Activated CD4-positive, alpha-beta T cell treated with anti-CD3 and anti-CD28 coated beads, Interleukin-2, amount 10 ng/mL, durations not matched to agents 7 days and 5 days (primary cell): ENCODE data around the gene DHX35. TPM values are rescaled to one million over a fixed set of nuclear protein-coding genes. Genes with fewer than 3 reads are reported as not detected.

Experiments used
- CTCF ChIA-PET: fragments of 350-600 bp; sonication (Branson Sonifier 250); formaldehyde crosslinking; loops from one replicate; lab custom pipeline; 2021; ENCODE audit warnings: antibody characterized with exemption; lab: Charles Lee
- POLR2A ChIA-PET: fragments of 350-600 bp; sonication (Branson Sonifier 250); formaldehyde crosslinking; loops from one replicate; lab custom pipeline; 2021; ENCODE audit warnings: antibody characterized with exemption; lab: Charles Lee
- DNase-seq: peaks from one replicate; pipeline ENCODE4 v3.0.0-alpha.2; 2020
- H3K27ac Mint-ChIP-seq: one replicate; pipeline ENCODE4 v1.8.0; 2021; ENCODE audit warnings: mild to moderate bottlenecking, moderate library complexity, mixed read lengths
- H3K27me3 Mint-ChIP-seq: one replicate; pipeline ENCODE4 v1.8.0; 2021; ENCODE audit warnings: mixed read lengths
- H3K36me3 Mint-ChIP-seq: one replicate; pipeline ENCODE4 v1.8.0; 2021; ENCODE audit warnings: low read depth, mixed read lengths
- H3K4me1 Mint-ChIP-seq: one replicate; pipeline ENCODE4 v1.8.0; 2021; ENCODE audit warnings: mixed read lengths
- H3K4me3 Mint-ChIP-seq: one replicate; pipeline ENCODE4 v1.8.0; 2021; ENCODE audit warnings: mild to moderate bottlenecking, moderate library complexity, mixed read lengths
- H3K9me3 Mint-ChIP-seq: one replicate; pipeline ENCODE4 v1.8.0; 2021; ENCODE audit warnings: mixed read lengths
- total RNA-seq, 2 experiments: library from RNA; stranded (reverse); gene quantifications; one replicate each; pipeline ENCODE4 v1.2.3, GENCODE V29; 2021

Gene DHX35
- total RNA-seq, 2 experiments from 2014 or later = 8.8 to 10.3 TPM

DNA sequence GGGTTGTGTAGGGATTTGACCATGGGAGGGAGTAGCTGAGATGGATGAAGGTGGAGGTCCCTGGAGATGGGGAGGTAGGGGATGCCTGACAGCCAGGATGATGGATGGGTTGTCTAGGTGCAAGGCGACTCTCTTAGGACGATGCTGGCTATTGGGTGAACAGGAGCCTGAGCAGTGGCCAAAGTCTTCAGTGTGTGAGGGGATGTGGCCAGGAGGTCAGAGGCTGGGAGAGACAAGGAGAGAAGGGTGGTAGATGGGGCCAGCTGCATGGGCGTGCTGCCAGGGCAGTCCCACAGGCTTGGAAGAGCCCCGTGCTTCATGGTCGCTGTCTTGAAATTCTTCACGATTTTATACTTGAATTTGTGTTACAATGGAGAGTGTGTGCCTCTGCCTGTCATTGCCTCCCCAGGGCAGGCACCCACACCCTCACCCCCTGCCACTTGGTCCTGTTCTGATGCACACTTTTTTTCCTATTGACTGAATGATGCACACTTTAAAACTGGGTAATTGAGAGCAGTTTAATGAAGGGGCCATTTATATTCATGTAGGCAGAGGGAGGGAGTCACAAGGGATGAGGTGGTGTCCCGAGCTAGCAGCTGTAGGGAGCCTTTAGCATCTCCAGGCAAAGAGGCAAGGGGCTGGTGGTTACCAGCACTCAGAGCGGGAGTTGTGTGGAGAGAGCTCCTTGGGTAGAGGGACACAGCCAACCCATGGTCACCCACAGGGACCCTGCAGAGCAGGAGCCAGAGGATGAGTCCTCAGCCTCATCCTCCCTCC lies 120.7 kb downstream of the DHX35 start:
- no peak overlapping the region for H3K4me3 Mint-ChIP-seq
- ChIA-PET CTCF (interaction anchor here (1.0 to 4.6 kb wide), 2 partner anchors 10 to 34 kb away, joined by 3 to 32 read pairs; no protein-coding TSS in a partner anchor), POLR2A (no interaction called here)
- H3K4me1 Mint-ChIP-seq = peaks cover 6% of the 10 kb centered on the region
- DNase-seq = no peak
- peaks cover 20% of the 10 kb centered on the region for H3K27me3 Mint-ChIP-seq
- no peak overlapping the region for H3K27ac Mint-ChIP-seq
- no peaks in the 10 kb centered on the region for H3K36me3 Mint-ChIP-seq
- H3K9me3 Mint-ChIP-seq = no peaks in the 10 kb centered on the region

DNA sequence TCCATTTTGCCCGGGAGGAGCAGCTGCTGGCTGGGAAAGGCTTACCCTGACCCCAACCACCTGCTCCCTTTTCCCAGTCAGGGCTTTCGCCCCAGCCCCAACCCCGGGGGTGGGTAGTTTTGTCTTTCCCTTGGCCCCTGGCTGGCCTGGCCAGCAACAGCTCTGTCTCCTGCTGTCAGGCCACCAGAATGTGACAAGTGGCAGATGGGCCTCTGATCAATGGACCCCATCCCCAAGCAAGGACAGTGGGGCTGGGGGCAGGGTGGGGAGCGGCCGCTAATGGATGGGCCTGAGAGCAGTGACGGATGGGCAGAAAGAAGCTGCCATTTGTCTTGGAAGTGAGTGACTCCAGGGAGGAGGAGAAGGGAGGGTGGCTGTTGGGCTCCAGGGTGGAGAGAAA lies 121.6 kb downstream of the DHX35 start:
- Mint-ChIP-seq H3K36me3 (no peaks in the 10 kb centered on the region), H3K9me3 (peaks cover 2% of the 10 kb centered on the region), H3K4me1 (peaks cover under 1% of the 10 kb centered on the region), H3K27me3 (peaks cover 14% of the 10 kb centered on the region), H3K27ac (no peak overlapping the region), H3K4me3 (no peak overlapping the region)
- no peak for DNase-seq
- POLR2A ChIA-PET = no interaction called here
- CTCF ChIA-PET = no interaction called here

DNA sequence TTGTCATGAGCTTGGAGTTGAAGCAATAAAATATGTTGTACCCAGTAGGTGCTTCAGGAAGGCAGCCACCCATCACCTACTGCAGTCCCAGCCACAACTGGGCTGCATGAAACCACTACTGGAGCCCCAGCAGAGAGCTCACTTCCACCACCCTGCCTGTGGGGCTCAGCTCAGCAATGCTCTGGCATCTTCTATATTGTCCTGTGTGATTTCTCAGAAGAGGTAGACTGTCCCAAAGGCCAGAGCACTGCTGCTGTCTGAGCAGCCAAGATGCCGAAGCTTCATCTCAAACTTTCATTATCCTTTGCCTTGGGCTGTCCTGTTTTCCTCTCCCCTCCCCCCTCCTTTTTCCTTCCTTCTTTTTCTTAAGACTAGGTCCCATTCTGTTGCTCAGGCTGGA lies 126.9 kb downstream of the DHX35 start:
- Mint-ChIP-seq H3K36me3 (no peaks in the 10 kb centered on the region), H3K27ac (no peak overlapping the region), H3K27me3 (peaks cover 6% of the 10 kb centered on the region), H3K9me3 (peaks cover 3% of the 10 kb centered on the region), H3K4me3 (no peak overlapping the region), H3K4me1 (no peaks in the 10 kb centered on the region)
- ChIA-PET POLR2A (no interaction called here), CTCF (interaction anchor here (0.6 to 1.2 kb wide), 3 partner anchors 14 to 506 kb away, joined by 3 to 6 read pairs (median 5); no protein-coding TSS in a partner anchor)
- no peak for DNase-seq

Other genes starting within 250 kb of the DHX35 start
- not detected for gene SLC32A1, start 237.9 kb upstream of the DHX35 start, total RNA-seq
- 1 to 10 TPM; 7.8 to 8.1 TPM for gene ACTR5, start 213.9 kb upstream of the DHX35 start, total RNA-seq
- 10 to 100 TPM; 63.6 to 67.4 TPM for gene PPP1R16B, start 156.6 kb upstream of the DHX35 start, total RNA-seq
- 10 to 100 TPM; 22.5 to 22.6 TPM for gene FAM83D, start 35.9 kb upstream of the DHX35 start, total RNA-seq